H9 (cell line): ENCODE measurements around the gene PPP2R5E. TPM values are rescaled to one million over a fixed set of nuclear protein-coding genes. Genes with fewer than 3 reads are reported as not detected.

ENCODE experiments used
- DNase-seq: peaks from one replicate; pipeline ENCODE4 v3.0.0-alpha.2; 2017
- H2AFZ ChIP-seq: one replicate; pipeline ENCODE4 v1.6.1; 2013; ENCODE audit warnings: mild to moderate bottlenecking, low read length, control low read depth, moderate library complexity
- H2AK5ac ChIP-seq: 2 replicates; pipeline ENCODE4 v1.6.1; 2013; ENCODE audit warnings: low read length, control low read depth, mixed read lengths; ENCODE audit not compliant: insufficient read length
- H2BK120ac ChIP-seq: one replicate; pipeline ENCODE4 v1.6.1; 2013; ENCODE audit warnings: low read depth, mild to moderate bottlenecking, low read length, control low read depth, inconsistent platforms; ENCODE audit not compliant: poor library complexity, severe bottlenecking
- H2BK12ac ChIP-seq: 2 replicates; pipeline ENCODE4 v1.6.1; 2013; ENCODE audit warnings: low read length, control low read depth, mixed read lengths, low read depth; ENCODE audit not compliant: insufficient read length
- H2BK15ac ChIP-seq: 2 replicates; pipeline ENCODE4 v1.6.1; 2013; ENCODE audit warnings: low read depth, low read length, control low read depth
- H2BK20ac ChIP-seq: one replicate; pipeline ENCODE4 v1.6.1; 2013; ENCODE audit warnings: low read depth, mild to moderate bottlenecking, low read length, control low read depth, inconsistent platforms; ENCODE audit not compliant: poor library complexity, severe bottlenecking
- H2BK5ac ChIP-seq: 2 replicates; pipeline ENCODE4 v1.6.1; 2013; ENCODE audit warnings: low read length, control low read depth, mixed read lengths; ENCODE audit not compliant: insufficient read length
- H3K14ac ChIP-seq: 2 replicates; pipeline ENCODE4 v1.6.1; 2013; ENCODE audit warnings: low read length, control low read depth; ENCODE audit not compliant: insufficient read depth
- H3K18ac ChIP-seq: 2 replicates; pipeline ENCODE4 v1.6.1; 2013; ENCODE audit warnings: low read depth, mild to moderate bottlenecking, mixed read lengths, low read length, control low read depth; ENCODE audit not compliant: insufficient read length
- H3K23ac ChIP-seq: 2 replicates; pipeline ENCODE4 v1.6.1; 2013; ENCODE audit warnings: low read length, control low read depth, mixed read lengths, low read depth; ENCODE audit not compliant: insufficient read length
- H3K23me2 ChIP-seq: 2 replicates; pipeline ENCODE4 v1.6.1; 2013; ENCODE audit warnings: low read depth, mild to moderate bottlenecking, mixed read lengths, low read length, control low read depth; ENCODE audit not compliant: insufficient read length, poor library complexity, severe bottlenecking
- H3K27ac ChIP-seq: 2 replicates; pipeline ENCODE4 v1.5.1; 2013; ENCODE audit warnings: low read length, control low read depth, mixed read lengths, low read depth; ENCODE audit not compliant: insufficient read length
- H3K27me3 ChIP-seq: 2 replicates; pipeline ENCODE4 v1.6.1; 2013; ENCODE audit warnings: low read length, control low read depth, inconsistent platforms; ENCODE audit not compliant: insufficient read depth
- H3K4ac ChIP-seq: 2 replicates; pipeline ENCODE4 v1.6.1; 2013; ENCODE audit warnings: low read depth, mild to moderate bottlenecking, control low read depth, inconsistent platforms, low read length, moderate library complexity
- H3K4me1 ChIP-seq: 2 replicates; pipeline ENCODE4 v1.6.1; 2013; ENCODE audit warnings: low read length, control low read depth, inconsistent platforms; ENCODE audit not compliant: insufficient read depth
- H3K4me2 ChIP-seq: 2 replicates; pipeline ENCODE4 v1.6.1; 2013; ENCODE audit warnings: low read length, control low read depth, mixed read lengths; ENCODE audit not compliant: insufficient read length, insufficient read depth
- H3K56ac ChIP-seq: 2 replicates; pipeline ENCODE4 v1.6.1; 2013; ENCODE audit warnings: low read depth, mild to moderate bottlenecking, mixed read lengths, low read length, control low read depth; ENCODE audit not compliant: insufficient read length
- H3K79me1 ChIP-seq: 2 replicates; pipeline ENCODE4 v1.6.1; 2013; ENCODE audit warnings: low read depth, mild to moderate bottlenecking, moderate library complexity, low read length, control low read depth, inconsistent platforms; ENCODE audit not compliant: insufficient read depth, poor library complexity, severe bottlenecking
- H3K79me2 ChIP-seq: 2 replicates; pipeline ENCODE4 v1.6.1; 2013; ENCODE audit warnings: low read length, control low read depth, inconsistent platforms; ENCODE audit not compliant: insufficient read depth
- H3K9ac ChIP-seq: 2 replicates; pipeline ENCODE4 v1.6.1; 2013; ENCODE audit warnings: low read length, control low read depth, mixed read lengths; ENCODE audit not compliant: insufficient read length; ENCODE audit errors: extremely low read depth
- H3K9me3 ChIP-seq: one replicate; pipeline ENCODE4 v1.6.1; 2013; ENCODE audit warnings: low read depth, low read length, inconsistent platforms; ENCODE audit not compliant: control insufficient read depth
- H3T11ph ChIP-seq: one replicate; pipeline ENCODE4 v1.6.1; 2013; ENCODE audit warnings: mild to moderate bottlenecking, low read length, control low read depth, inconsistent platforms
- H4K20me1 ChIP-seq: one replicate; pipeline ENCODE4 v1.6.1; 2013; ENCODE audit not compliant: control insufficient read depth, insufficient read length, insufficient read depth
- H4K5ac ChIP-seq: 2 replicates; pipeline ENCODE4 v1.6.1; 2013; ENCODE audit warnings: low read depth, mild to moderate bottlenecking, mixed read lengths, low read length, control low read depth; ENCODE audit not compliant: insufficient read length
- H4K8ac ChIP-seq: replicated peaks from 2 replicates; pipeline ENCODE4 v1.6.1; 2013; ENCODE audit warnings: low read length, control low read depth, mixed read lengths, low read depth; ENCODE audit not compliant: insufficient read length
- H4K91ac ChIP-seq: 2 replicates; pipeline ENCODE4 v1.6.1; 2013; ENCODE audit warnings: low read depth, mild to moderate bottlenecking, moderate library complexity, mixed read lengths, low read length, control low read depth; ENCODE audit not compliant: insufficient read length
- H3K27ac Mint-ChIP-seq, 3 experiments: 2 replicates in 2 of 3; 3 replicates in 1 of 3; pipeline ENCODE4 v1.8.0; 2020 to 2021; ENCODE audit warnings: mixed read lengths in 3 of 3, mild to moderate bottlenecking in 1 of 3, moderate library complexity in 1 of 3
- H3K27me3 Mint-ChIP-seq: 2 replicates; pipeline ENCODE4 v1.8.0; 2021; ENCODE audit warnings: low read depth, mild to moderate bottlenecking, moderate library complexity, mixed read lengths
- H3K36me3 Mint-ChIP-seq, 3 experiments: 2 replicates in 2 of 3; 3 replicates in 1 of 3; pipeline ENCODE4 v1.8.0; 2020 to 2021; ENCODE audit warnings: low read depth in 3 of 3, mixed read lengths in 3 of 3; ENCODE audit not compliant: insufficient read depth in 1 of 3
- H3K4me1 Mint-ChIP-seq, 2 experiments: 2 replicates each; pipeline ENCODE4 v1.8.0; 2020; ENCODE audit warnings: mixed read lengths in 2 of 2
- H3K4me3 Mint-ChIP-seq, 2 experiments: 2 replicates in 1 of 2; 3 replicates in 1 of 2; pipeline ENCODE4 v1.8.0; 2020 to 2021; ENCODE audit warnings: mild to moderate bottlenecking in 2 of 2, mixed read lengths in 2 of 2, moderate library complexity in 1 of 2
- H3K9me3 Mint-ChIP-seq, 2 experiments: 2 replicates in 1 of 2; 3 replicates in 1 of 2; pipeline ENCODE4 v1.8.0; 2020; ENCODE audit warnings: mild to moderate bottlenecking in 2 of 2, mixed read lengths in 2 of 2, moderate library complexity in 1 of 2
- WGBS: extraction: QIAGEN DNeasy Blood & Tissue Kit; methylation state at CpG from one replicate; pipeline ENCODE4 v1.1.7; 2013; ENCODE audit warnings: missing lambda C conversion rate, low lambda C conversion rate, mixed read lengths; ENCODE audit not compliant: insufficient read length; ENCODE audit errors: extremely low coverage; 5-methylcytosine and 5-hydroxymethylcytosine counted together
- total RNA-seq: library from RNA; stranded (reverse); gene quantifications from 2 replicates; pipeline ENCODE4 v1.2.1, GENCODE V29; 2021
- TF ChIP-seq, protein P1 (sequence below): fragments of 200-600 bp; sonication (generic); conservative IDR thresholded peaks from 3 replicates; pipeline ENCODE4 v1.8.0; 2021; ENCODE audit warnings: antibody characterized with exemption, mild to moderate bottlenecking

Gene PPP2R5E
- total RNA-seq, 1 experiment from 2014 or later = 65.8 TPM

DNA sequence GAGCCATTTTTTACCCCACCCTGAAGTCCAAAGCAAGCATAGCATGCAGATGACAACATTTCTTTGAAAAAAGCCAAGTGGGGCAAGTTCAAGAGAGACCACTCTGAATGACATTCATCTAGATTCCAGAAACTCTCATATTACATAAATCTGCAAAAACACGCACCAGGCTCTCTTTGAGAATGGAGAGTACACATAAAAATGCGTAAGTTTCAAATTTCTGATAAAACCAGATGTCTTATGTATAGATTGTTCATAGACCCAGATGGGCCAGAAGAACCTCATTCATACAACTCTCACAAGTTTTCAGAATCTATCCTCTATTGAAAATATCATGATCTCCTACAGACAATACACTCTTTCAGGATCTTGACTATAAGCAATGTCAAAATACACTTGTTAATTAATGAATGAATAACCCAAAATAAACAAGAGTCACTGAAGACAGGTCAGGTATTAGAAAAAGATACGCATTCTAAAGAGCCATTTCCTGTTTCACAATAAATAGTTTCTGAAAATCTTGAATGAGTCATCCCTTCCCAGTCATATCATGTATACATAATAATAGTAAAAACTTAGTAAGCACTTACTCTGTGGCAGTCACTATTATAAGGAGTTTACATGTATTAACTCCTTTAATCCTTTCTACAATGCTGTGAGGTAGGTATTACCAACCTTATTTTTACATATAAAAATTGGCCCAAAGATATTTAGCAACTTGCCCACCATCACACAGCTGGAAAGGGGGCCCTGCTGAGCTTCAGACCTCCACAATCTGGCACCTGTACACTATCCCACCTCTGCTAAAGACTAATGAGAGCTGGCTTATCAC is 72.0 kb downstream of the PPP2R5E start:
- Histone ChIP-seq H3K27me3 (no peaks in the 10 kb centered on the region), H4K20me1 (no peaks in the 10 kb centered on the region), H4K5ac (no peak overlapping the region), H3K14ac (no peak overlapping the region), H2BK120ac (no peak overlapping the region), H3K9ac (no peak overlapping the region), H3K4me2 (no peak overlapping the region), H4K8ac (no peak overlapping the region), H3K23ac (no peak overlapping the region), H3K18ac (no peak overlapping the region), H2BK12ac (no peak overlapping the region), H2AFZ (no peak overlapping the region), H2BK20ac (no peak overlapping the region), H2BK15ac (no peak overlapping the region), H3K56ac (no peak overlapping the region), H3K9me3 (no peaks in the 10 kb centered on the region), H3T11ph (no peak overlapping the region), H3K23me2 (peaks cover 2% of the 10 kb centered on the region), H3K4ac (no peak overlapping the region), H4K91ac (no peak overlapping the region), H3K79me2 (peaks cover 8% of the 10 kb centered on the region; the same call in 1 of the 2 replicates), H3K4me1 (peaks cover 6% of the 10 kb centered on the region), H3K79me1 (no peaks in the 10 kb centered on the region), H2BK5ac (no peak overlapping the region), H3K27ac (no peak overlapping the region), H2AK5ac (no peak overlapping the region)
- TF ChIP-seq, protein P1, sequence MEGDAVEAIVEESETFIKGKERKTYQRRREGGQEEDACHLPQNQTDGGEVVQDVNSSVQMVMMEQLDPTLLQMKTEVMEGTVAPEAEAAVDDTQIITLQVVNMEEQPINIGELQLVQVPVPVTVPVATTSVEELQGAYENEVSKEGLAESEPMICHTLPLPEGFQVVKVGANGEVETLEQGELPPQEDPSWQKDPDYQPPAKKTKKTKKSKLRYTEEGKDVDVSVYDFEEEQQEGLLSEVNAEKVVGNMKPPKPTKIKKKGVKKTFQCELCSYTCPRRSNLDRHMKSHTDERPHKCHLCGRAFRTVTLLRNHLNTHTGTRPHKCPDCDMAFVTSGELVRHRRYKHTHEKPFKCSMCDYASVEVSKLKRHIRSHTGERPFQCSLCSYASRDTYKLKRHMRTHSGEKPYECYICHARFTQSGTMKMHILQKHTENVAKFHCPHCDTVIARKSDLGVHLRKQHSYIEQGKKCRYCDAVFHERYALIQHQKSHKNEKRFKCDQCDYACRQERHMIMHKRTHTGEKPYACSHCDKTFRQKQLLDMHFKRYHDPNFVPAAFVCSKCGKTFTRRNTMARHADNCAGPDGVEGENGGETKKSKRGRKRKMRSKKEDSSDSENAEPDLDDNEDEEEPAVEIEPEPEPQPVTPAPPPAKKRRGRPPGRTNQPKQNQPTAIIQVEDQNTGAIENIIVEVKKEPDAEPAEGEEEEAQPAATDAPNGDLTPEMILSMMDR = no peak
- H3K4me1 Mint-ChIP-seq = peaks cover 4 to 16% of the 10 kb centered on the region in 2 experiments
- no peak overlapping the region for H3K4me3 Mint-ChIP-seq
- no CpG with 5 or more reads among the region's 3 CpGs for WGBS
- DNase-seq = no peak
- H3K9me3 Mint-ChIP-seq = no peaks in the 10 kb centered on the region
- no peaks in the 10 kb centered on the region for H3K27me3 Mint-ChIP-seq
- 0 out of 7 replicates have a peak overlapping the region, but pooled peaks of 1 of the 3 experiments have one; percentile 26 for H3K27ac Mint-ChIP-seq
- H3K36me3 Mint-ChIP-seq = no peaks in the 10 kb centered on the region; a peak in 1 of 7 replicates
